ENCODE measurements around the gene MRPL12. TPM values are rescaled to one million over a fixed set of nuclear protein-coding genes. Genes with fewer than 3 reads are reported as not detected.

MRPL12 gene
- 10 to 100 TPM; 57.2 to 59.6 TPM for total RNA-seq

GRCh38 chr17:81702934-81703746 lies at the start of gene MRPL12:
TSS of gene MRPL12 (plus strand) at chr17:81703367. CDS start at chr17:81703502, 135 bp downstream.
- DNase-seq, result peak; percentile 91
- H3K9me3 Mint-ChIP-seq, result no peaks in the 10 kb centered on the region
- H3K27me3 Mint-ChIP-seq, result no peaks in the 10 kb centered on the region
- ChIA-PET POLR2A (interaction anchor here (0.8 to 5.3 kb wide), 41 partner anchors 8 to 595 kb away, joined by 3 to 111 read pairs (median 5); partner anchors contain the start of genes ACTG1, ALYREF, ANAPC11 and ARHGDIA), CTCF (interaction anchor here (0.7 to 4.4 kb wide), 5 partner anchors 8 to 157 kb away, joined by 3 to 42 read pairs (median 4); partner anchors contain the start of genes ARL16 and HGS)
- H3K4me3 Mint-ChIP-seq, result peak within 1 kb of the TSS; percentile 95
- H3K36me3 Mint-ChIP-seq (ENCODE audit: low read depth), result peaks cover 61% of the 10 kb centered on the region
- H3K27ac Mint-ChIP-seq, result peak within 1 kb of the TSS; percentile 94
- H3K4me1 Mint-ChIP-seq, result peaks cover 36% of the 10 kb centered on the region

GRCh38 chr17:81655378-81656117 lies 47.6 kb upstream of the MRPL12 start:
- ChIA-PET CTCF (interaction anchor here (1.1 kb wide), 1 partner anchor 8 kb away, joined by 3 read pairs; no protein-coding TSS in a partner anchor), POLR2A (interaction anchor here (2.8 kb wide), 1 partner anchor 10 kb away, joined by 22 read pairs; the partner anchor contains the start of genes CCDC137 and OXLD1)
- peaks cover 28% of the 10 kb centered on the region for H3K4me1 Mint-ChIP-seq
- H3K27me3 Mint-ChIP-seq, result peaks cover 1% of the 10 kb centered on the region
- H3K36me3 Mint-ChIP-seq (ENCODE audit: low read depth), result no peaks in the 10 kb centered on the region
- H3K4me3 Mint-ChIP-seq, result no peak overlapping the region
- no peaks in the 10 kb centered on the region for H3K9me3 Mint-ChIP-seq
- no peak for DNase-seq
- no peak overlapping the region for H3K27ac Mint-ChIP-seq

- peaks cover 1% of the 10 kb centered on the region for H3K27me3 Mint-ChIP-seq
- H3K36me3 Mint-ChIP-seq (ENCODE audit: low read depth), result no peaks in the 10 kb centered on the region
- H3K27ac Mint-ChIP-seq, result peak within 1 kb of the TSS; percentile 3
- DNase-seq, result no peak
- peaks cover 28% of the 10 kb centered on the region for H3K4me1 Mint-ChIP-seq
- ChIA-PET CTCF (interaction anchor here (1.1 kb wide), 1 partner anchor 8 kb away, joined by 3 read pairs; no protein-coding TSS in a partner anchor), POLR2A (interaction anchor here (1.1 to 2.8 kb wide), 3 partner anchors 9 to 47 kb away, joined by 3 to 22 read pairs (median 3); partner anchors contain the start of genes CCDC137, MRPL12 and OXLD1)
- H3K4me3 Mint-ChIP-seq, result no peak within 1 kb of the TSS
- H3K9me3 Mint-ChIP-seq, result no peaks in the 10 kb centered on the region
Observed at GRCh38 chr17:81656118-81656743, 46.9 kb upstream of the MRPL12 start, which contains the start of gene PDE6G. TSS of gene PDE6G (minus strand) at chr17:81656542. CDS start at chr17:81653305, 3,237 bp downstream.

- ChIA-PET CTCF (no interaction called here), POLR2A (interaction anchor here (1.1 to 2.8 kb wide), 3 partner anchors 9 to 46 kb away, joined by 3 to 22 read pairs (median 3); partner anchors contain the start of genes CCDC137, MRPL12 and OXLD1)
- DNase-seq, result no peak
- H3K4me3 Mint-ChIP-seq, result no peak overlapping the region
- peaks cover 26% of the 10 kb centered on the region for H3K4me1 Mint-ChIP-seq
- H3K27ac Mint-ChIP-seq, result peak overlapping the region; percentile 3
- no peaks in the 10 kb centered on the region for H3K9me3 Mint-ChIP-seq
- H3K36me3 Mint-ChIP-seq (ENCODE audit: low read depth), result no peaks in the 10 kb centered on the region
- H3K27me3 Mint-ChIP-seq, result peaks cover under 1% of the 10 kb centered on the region
Observed at GRCh38 chr17:81656835-81657234, 46.3 kb upstream of the MRPL12 start.

DNA sequence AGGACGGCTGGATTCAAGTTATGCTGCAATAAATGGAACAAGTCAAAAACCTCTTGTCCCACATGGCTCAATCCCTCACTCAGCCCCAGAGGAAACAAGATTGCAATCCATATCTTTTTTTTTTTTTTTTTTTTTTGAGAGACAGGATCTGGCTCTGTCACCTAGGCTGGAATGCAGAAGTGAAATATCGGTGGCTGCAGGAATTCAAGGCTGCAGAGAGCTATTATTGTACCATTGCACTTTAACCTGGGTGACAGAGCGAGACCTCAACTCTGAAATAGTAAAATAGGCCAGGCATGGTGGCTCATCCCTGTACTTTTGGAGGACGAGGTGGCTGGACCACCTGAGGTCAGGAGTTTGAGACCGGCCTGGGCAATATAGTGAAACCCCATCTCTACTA lies 44.1 kb upstream of the MRPL12 start:
- Mint-ChIP-seq H3K4me3 (no peak overlapping the region), H3K9me3 (no peaks in the 10 kb centered on the region), H3K36me3 (ENCODE audit: low read depth) (peaks cover 2% of the 10 kb centered on the region), H3K27ac (no peak overlapping the region), H3K27me3 (no peaks in the 10 kb centered on the region), H3K4me1 (peaks cover 31% of the 10 kb centered on the region)
- no peak for DNase-seq
- ChIA-PET CTCF (no interaction called here), POLR2A (no interaction called here)

GRCh38 chr17:81660441-81660840 lies 42.7 kb upstream of the MRPL12 start:
- Mint-ChIP-seq H3K4me3 (no peak overlapping the region), H3K4me1 (peaks cover 39% of the 10 kb centered on the region), H3K36me3 (ENCODE audit: low read depth) (peaks cover 14% of the 10 kb centered on the region), H3K27ac (no peak overlapping the region), H3K9me3 (no peaks in the 10 kb centered on the region), H3K27me3 (no peaks in the 10 kb centered on the region)
- ChIA-PET CTCF (no interaction called here), POLR2A (interaction anchor here (2.1 kb wide), 1 partner anchor 24 kb away, joined by 4 read pairs; the partner anchor contains the start of genes NPLOC4 and TSPAN10)
- DNase-seq, result no peak

DNA sequence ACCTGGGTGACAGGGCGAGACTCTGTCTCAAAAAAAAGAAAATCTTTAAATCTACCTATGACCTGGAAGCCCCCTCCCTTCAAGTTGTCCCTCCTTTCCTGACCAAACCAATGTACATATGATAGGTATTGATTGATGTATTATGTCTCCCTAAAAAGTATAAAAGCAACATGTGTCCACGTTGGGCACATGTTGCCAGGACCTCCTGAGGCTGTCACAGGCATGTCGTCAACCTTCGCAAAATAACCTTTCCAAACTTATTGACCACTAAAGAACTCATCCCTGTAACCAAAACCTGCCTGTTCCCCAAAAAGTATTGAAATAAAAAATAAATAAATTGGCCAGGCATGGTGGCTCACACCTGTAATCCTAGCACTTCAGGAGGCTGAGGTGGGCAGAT lies 41.2 kb upstream of the MRPL12 start:
- peaks cover 23% of the 10 kb centered on the region for H3K36me3 Mint-ChIP-seq (ENCODE audit: low read depth)
- peaks cover 45% of the 10 kb centered on the region for H3K4me1 Mint-ChIP-seq
- no peaks in the 10 kb centered on the region for H3K9me3 Mint-ChIP-seq
- H3K4me3 Mint-ChIP-seq, result no peak overlapping the region
- no peaks in the 10 kb centered on the region for H3K27me3 Mint-ChIP-seq
- no peak for DNase-seq
- ChIA-PET CTCF (no interaction called here), POLR2A (interaction anchor here (0.8 to 2.1 kb wide), 5 partner anchors 9 to 149 kb away, joined by 3 to 9 read pairs (median 4); partner anchors contain the start of genes ARL16, HGS, NPLOC4 and TSPAN10)
- H3K27ac Mint-ChIP-seq, result peak overlapping the region; percentile 94

- Mint-ChIP-seq H3K36me3 (ENCODE audit: low read depth) (peaks cover 34% of the 10 kb centered on the region), H3K9me3 (no peaks in the 10 kb centered on the region), H3K4me1 (peaks cover 55% of the 10 kb centered on the region), H3K4me3 (no peak overlapping the region), H3K27ac (peak overlapping the region; percentile 94), H3K27me3 (no peaks in the 10 kb centered on the region)
- CTCF ChIA-PET, result interaction anchor here (0.6 to 1.3 kb wide), 3 partner anchors 8 to 324 kb away, joined by 3 to 5 read pairs (median 3); partner anchors contain the start of gene PDE6G
- POLR2A ChIA-PET, result interaction anchor here (1.2 to 4.8 kb wide), 4 partner anchors 8 to 112 kb away, joined by 4 to 52 read pairs (median 16); partner anchors contain the start of genes FAAP100, MRPL12, NPLOC4 and PDE6G
- no peak for DNase-seq
Observed at GRCh38 chr17:81664051-81664470, 39.1 kb upstream of the MRPL12 start.

GRCh38 chr17:81665205-81666091 lies 37.7 kb upstream of the MRPL12 start:
- peaks cover 45% of the 10 kb centered on the region for H3K36me3 Mint-ChIP-seq (ENCODE audit: low read depth)
- no peaks in the 10 kb centered on the region for H3K27me3 Mint-ChIP-seq
- ChIA-PET CTCF (interaction anchor here (0.7 to 1.1 kb wide), 6 partner anchors 11 to 52 kb away, joined by 3 to 4 read pairs (median 3); partner anchors contain the start of genes ARL16 and HGS), POLR2A (interaction anchor here (0.6 to 4.8 kb wide), 16 partner anchors 9 to 358 kb away, joined by 3 to 52 read pairs (median 4); partner anchors contain the start of genes ARL16, HGS, LRRC45 and MCRIP1)
- H3K4me1 Mint-ChIP-seq, result peaks cover 62% of the 10 kb centered on the region
- peak overlapping the region; percentile 94 for H3K27ac Mint-ChIP-seq
- no peaks in the 10 kb centered on the region for H3K9me3 Mint-ChIP-seq
- H3K4me3 Mint-ChIP-seq, result peak overlapping the region; percentile 93
- DNase-seq, result peak; percentile 62

GRCh38 chr17:81666092-81666341 lies 37.1 kb upstream of the MRPL12 start:
- Mint-ChIP-seq H3K4me1 (peaks cover 62% of the 10 kb centered on the region), H3K4me3 (peak overlapping the region; percentile 93), H3K9me3 (no peaks in the 10 kb centered on the region), H3K36me3 (ENCODE audit: low read depth) (peaks cover 46% of the 10 kb centered on the region), H3K27ac (peak overlapping the region; percentile 94), H3K27me3 (no peaks in the 10 kb centered on the region)
- ChIA-PET CTCF (interaction anchor here (0.7 to 2.3 kb wide), 7 partner anchors 9 to 53 kb away, joined by 3 to 6 read pairs (median 3); partner anchors contain the start of genes ARL16 and HGS), POLR2A (interaction anchor here (0.7 to 4.8 kb wide), 18 partner anchors 10 to 207 kb away, joined by 3 to 52 read pairs (median 4); partner anchors contain the start of genes ARL16, HGS, MCRIP1 and MRPL12)
- DNase-seq, result no peak
